Measurements from ENCODE around the gene WNT11. TPM values are rescaled to one million over a fixed set of nuclear protein-coding genes. Genes with fewer than 3 reads are reported as not detected.

Gene WNT11
- total and polyA plus RNA-seq, 7 donors = 4.5 to 13.0 (median 6.5) TPM

DNA sequence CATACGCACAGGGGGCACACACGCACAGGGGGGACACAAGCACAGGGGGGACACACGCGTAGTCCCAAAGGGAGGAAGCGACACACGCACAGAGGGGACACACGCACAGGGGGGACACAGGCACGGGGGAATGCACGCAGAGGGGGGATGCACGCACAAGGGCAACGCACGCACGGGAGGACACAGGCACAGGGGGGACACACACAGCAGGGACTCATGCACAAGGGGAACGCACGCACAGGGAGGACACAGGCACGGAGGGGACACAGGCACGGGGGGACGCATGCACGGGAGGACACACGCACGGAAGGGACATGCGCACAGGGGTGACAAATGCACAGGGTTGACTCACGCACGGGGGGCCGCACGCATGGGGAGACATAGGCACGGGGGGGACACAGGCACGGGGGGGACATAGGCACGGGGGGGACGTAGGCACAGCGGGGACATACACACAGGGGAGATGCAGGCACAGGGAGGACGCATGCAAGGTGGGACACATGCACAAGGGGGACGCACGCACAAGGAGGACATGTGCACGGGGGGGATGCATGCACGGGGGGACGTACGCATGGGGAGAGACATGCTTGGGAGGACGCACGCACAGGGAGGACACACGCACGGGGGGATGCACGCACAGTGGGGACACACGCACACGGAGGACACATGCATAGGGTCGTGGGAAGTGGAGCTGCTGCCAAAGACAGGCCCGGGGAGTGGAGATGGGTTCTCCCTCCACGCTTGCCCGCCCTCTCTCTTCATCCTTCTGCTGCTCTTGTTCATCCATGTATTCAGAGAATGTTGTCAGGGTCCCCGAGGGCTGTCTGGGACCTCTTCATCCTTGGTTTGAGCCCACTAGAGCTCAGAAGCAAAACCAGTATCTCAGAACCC, 41.2 kb downstream of the WNT11 start:
- DNase-seq (no peak), ATAC-seq (no peak)
- no peak for TF ChIP-seq CTCF (IDR thresholded peaks at IDR 0.05)
- intact Hi-C loops (cut with DNase I) = loop anchor here in 1 of 2 donors (10.0 kb wide), 1 partner anchor 80 kb away; no protein-coding TSS in a partner anchor
- no peaks in the 10 kb centered on the region for H3K9me3 ChIP-seq
- no peak overlapping the region for H3K27ac ChIP-seq
- no peaks in the 10 kb centered on the region for H3K36me3 ChIP-seq (ENCODE audit: insufficient read depth in 1 of 2, low read depth in 1 of 2)
- no peaks in the 10 kb centered on the region for H3K27me3 ChIP-seq (ENCODE audit: insufficient read depth in 3 of 3, low read length in 2 of 3)
- no peak overlapping the region for H3K4me3 ChIP-seq
- H3K4me1 ChIP-seq = peaks cover 8% of the 10 kb centered on the region
- WGBS, 3 donors = 84 to 88% (median 87%) methylated on average over 46 to 50 of the region's 50 CpGs

GRCh38 chr11:76164081-76164480, 42.2 kb downstream of the WNT11 start:
- no peaks in the 10 kb centered on the region for H3K36me3 ChIP-seq (ENCODE audit: insufficient read depth in 1 of 2, low read depth in 1 of 2)
- DNase-seq (no peak), ATAC-seq (no peak)
- no peak overlapping the region for H3K27ac ChIP-seq
- no peaks in the 10 kb centered on the region for H3K9me3 ChIP-seq
- H3K4me3 ChIP-seq = no peak overlapping the region
- 79 to 88% (median 83%) methylated on average over 13 of the region's 13 CpGs for WGBS, 3 donors
- TF ChIP-seq CTCF (IDR thresholded peaks at IDR 0.05) = no peak
- intact Hi-C loops (cut with DNase I) = loop anchor here in 1 of 2 donors (10.0 kb wide), 1 partner anchor 81 kb away; no protein-coding TSS in a partner anchor
- peaks cover 8% of the 10 kb centered on the region for H3K4me1 ChIP-seq
- no peaks in the 10 kb centered on the region for H3K27me3 ChIP-seq (ENCODE audit: insufficient read depth in 3 of 3, low read length in 2 of 3)

GRCh38 chr11:76163289-76163880, 42.9 kb downstream of the WNT11 start:
- Histone ChIP-seq H3K9me3 (no peaks in the 10 kb centered on the region), H3K27ac (no peak overlapping the region), H3K27me3 (ENCODE audit: insufficient read depth in 3 of 3, low read length in 2 of 3) (no peaks in the 10 kb centered on the region), H3K4me1 (peaks cover 8% of the 10 kb centered on the region), H3K4me3 (no peak overlapping the region), H3K36me3 (ENCODE audit: insufficient read depth in 1 of 2, low read depth in 1 of 2) (no peaks in the 10 kb centered on the region)
- intact Hi-C loops (cut with DNase I) = loop anchor here in 1 of 2 donors (10.0 kb wide), 1 partner anchor 81 kb away; no protein-coding TSS in a partner anchor
- DNase-seq = no peak
- ATAC-seq = no peak
- WGBS, 3 donors = 90 to 98% (median 92%) methylated on average over 11 of the region's 11 CpGs
- TF ChIP-seq CTCF (IDR thresholded peaks at IDR 0.05) = no peak

DNA sequence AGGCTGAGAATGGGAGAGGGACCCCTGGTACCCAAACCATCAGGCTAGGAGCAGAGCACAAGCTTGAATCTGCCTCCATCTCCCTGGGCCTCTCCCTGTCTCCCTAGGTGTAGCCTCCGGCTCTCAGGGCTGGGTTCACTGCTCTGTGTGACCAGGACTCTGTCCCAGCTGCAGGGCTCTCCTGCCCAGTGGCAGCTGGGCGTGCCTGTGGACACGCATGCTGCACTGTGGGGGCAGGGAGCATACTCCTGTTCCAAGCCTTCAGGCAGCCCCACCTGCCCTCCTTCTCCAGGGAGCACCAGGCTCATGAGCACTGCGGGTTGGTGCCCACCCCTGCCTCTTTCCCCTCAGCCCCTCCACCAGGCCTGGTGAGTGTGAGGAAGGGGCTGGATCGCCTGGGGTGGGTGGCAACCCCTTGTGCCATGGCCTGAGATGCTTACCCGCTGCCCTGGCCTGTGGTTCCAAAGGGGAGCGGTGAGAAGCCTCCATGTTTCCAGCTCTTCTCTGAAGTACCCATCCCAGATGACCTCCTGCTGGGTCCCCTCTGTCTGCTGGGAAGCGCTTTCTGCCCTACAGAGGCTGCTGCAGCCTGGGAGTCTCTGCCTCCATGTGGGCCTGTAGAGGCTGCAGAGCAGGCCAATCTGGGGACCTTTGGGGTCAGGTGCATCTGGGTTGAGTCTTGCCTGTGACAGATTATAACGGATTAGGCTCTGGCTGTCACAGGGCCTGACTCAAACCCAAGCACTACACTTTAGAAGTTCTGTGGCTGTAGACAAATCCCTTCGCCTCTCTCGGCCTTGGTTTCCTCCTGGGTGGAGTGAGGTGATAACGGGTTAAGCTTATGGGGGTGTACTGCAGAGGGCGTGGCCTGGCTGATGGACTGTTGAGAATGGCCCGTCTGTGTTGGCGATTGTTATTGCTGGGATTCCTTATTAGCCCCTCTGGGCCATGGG, 43.7 kb downstream of the WNT11 start:
- Histone ChIP-seq H3K4me3 (no peak overlapping the region), H3K27me3 (ENCODE audit: insufficient read depth in 3 of 3, low read length in 2 of 3) (no peaks in the 10 kb centered on the region), H3K36me3 (ENCODE audit: insufficient read depth in 1 of 2, low read depth in 1 of 2) (no peaks in the 10 kb centered on the region), H3K27ac (no peak overlapping the region), H3K9me3 (no peaks in the 10 kb centered on the region), H3K4me1 (peaks cover 8% of the 10 kb centered on the region)
- WGBS, 3 donors = 87 to 90% (median 88%) methylated on average over 15 of the region's 15 CpGs
- no peak for TF ChIP-seq CTCF (IDR thresholded peaks at IDR 0.05)
- peak; percentile 20 to 64 (median 54) for ATAC-seq
- no peak for DNase-seq
- intact Hi-C loops (cut with DNase I) = loop anchor here in 1 of 2 donors (10.0 kb wide), 1 partner anchor 82 kb away; no protein-coding TSS in a partner anchor
